Measurements from ENCODE around the gene SULT1A1. TPM values are rescaled to one million over a fixed set of nuclear protein-coding genes. Genes with fewer than 3 reads are reported as not detected.

The SULT1A1 gene
- total and polyA plus RNA-seq, 2 of the 8 experiments (the other 6 are each of a cell fraction or from before 2014, with no cell fraction given), result 2.1 to 4.0 TPM

- TF ChIP-seq, protein P1, sequence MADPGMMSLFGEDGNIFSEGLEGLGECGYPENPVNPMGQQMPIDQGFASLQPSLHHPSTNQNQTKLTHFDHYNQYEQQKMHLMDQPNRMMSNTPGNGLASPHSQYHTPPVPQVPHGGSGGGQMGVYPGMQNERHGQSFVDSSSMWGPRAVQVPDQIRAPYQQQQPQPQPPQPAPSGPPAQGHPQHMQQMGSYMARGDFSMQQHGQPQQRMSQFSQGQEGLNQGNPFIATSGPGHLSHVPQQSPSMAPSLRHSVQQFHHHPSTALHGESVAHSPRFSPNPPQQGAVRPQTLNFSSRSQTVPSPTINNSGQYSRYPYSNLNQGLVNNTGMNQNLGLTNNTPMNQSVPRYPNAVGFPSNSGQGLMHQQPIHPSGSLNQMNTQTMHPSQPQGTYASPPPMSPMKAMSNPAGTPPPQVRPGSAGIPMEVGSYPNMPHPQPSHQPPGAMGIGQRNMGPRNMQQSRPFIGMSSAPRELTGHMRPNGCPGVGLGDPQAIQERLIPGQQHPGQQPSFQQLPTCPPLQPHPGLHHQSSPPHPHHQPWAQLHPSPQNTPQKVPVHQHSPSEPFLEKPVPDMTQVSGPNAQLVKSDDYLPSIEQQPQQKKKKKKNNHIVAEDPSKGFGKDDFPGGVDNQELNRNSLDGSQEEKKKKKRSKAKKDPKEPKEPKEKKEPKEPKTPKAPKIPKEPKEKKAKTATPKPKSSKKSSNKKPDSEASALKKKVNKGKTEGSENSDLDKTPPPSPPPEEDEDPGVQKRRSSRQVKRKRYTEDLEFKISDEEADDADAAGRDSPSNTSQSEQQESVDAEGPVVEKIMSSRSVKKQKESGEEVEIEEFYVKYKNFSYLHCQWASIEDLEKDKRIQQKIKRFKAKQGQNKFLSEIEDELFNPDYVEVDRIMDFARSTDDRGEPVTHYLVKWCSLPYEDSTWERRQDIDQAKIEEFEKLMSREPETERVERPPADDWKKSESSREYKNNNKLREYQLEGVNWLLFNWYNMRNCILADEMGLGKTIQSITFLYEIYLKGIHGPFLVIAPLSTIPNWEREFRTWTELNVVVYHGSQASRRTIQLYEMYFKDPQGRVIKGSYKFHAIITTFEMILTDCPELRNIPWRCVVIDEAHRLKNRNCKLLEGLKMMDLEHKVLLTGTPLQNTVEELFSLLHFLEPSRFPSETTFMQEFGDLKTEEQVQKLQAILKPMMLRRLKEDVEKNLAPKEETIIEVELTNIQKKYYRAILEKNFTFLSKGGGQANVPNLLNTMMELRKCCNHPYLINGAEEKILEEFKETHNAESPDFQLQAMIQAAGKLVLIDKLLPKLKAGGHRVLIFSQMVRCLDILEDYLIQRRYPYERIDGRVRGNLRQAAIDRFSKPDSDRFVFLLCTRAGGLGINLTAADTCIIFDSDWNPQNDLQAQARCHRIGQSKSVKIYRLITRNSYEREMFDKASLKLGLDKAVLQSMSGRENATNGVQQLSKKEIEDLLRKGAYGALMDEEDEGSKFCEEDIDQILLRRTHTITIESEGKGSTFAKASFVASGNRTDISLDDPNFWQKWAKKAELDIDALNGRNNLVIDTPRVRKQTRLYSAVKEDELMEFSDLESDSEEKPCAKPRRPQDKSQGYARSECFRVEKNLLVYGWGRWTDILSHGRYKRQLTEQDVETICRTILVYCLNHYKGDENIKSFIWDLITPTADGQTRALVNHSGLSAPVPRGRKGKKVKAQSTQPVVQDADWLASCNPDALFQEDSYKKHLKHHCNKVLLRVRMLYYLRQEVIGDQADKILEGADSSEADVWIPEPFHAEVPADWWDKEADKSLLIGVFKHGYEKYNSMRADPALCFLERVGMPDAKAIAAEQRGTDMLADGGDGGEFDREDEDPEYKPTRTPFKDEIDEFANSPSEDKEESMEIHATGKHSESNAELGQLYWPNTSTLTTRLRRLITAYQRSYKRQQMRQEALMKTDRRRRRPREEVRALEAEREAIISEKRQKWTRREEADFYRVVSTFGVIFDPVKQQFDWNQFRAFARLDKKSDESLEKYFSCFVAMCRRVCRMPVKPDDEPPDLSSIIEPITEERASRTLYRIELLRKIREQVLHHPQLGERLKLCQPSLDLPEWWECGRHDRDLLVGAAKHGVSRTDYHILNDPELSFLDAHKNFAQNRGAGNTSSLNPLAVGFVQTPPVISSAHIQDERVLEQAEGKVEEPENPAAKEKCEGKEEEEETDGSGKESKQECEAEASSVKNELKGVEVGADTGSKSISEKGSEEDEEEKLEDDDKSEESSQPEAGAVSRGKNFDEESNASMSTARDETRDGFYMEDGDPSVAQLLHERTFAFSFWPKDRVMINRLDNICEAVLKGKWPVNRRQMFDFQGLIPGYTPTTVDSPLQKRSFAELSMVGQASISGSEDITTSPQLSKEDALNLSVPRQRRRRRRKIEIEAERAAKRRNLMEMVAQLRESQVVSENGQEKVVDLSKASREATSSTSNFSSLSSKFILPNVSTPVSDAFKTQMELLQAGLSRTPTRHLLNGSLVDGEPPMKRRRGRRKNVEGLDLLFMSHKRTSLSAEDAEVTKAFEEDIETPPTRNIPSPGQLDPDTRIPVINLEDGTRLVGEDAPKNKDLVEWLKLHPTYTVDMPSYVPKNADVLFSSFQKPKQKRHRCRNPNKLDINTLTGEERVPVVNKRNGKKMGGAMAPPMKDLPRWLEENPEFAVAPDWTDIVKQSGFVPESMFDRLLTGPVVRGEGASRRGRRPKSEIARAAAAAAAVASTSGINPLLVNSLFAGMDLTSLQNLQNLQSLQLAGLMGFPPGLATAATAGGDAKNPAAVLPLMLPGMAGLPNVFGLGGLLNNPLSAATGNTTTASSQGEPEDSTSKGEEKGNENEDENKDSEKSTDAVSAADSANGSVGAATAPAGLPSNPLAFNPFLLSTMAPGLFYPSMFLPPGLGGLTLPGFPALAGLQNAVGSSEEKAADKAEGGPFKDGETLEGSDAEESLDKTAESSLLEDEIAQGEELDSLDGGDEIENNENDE (IDR thresholded peaks at IDR 0.05; ENCODE audit: insufficient replicate concordance, low read length), result no peak
- TF ChIP-seq GABPA (IDR thresholded peaks at IDR 0.05; ENCODE audit: borderline replicate concordance, insufficient read depth, low read length) (no peak), SAP30 (IDR thresholded peaks at IDR 0.05; ENCODE audit: insufficient read depth, insufficient replicate concordance, low read length) (no peak), CTBP2 (IDR thresholded peaks at IDR 0.05; ENCODE audit: borderline replicate concordance, insufficient read depth, insufficient read length, low read length) (no peak), HDAC6 (IDR thresholded peaks at IDR 0.05; ENCODE audit: low read depth, low read length) (no peak), KDM4A (IDR thresholded peaks at IDR 0.05; ENCODE audit: low read depth, low read length, severe bottlenecking) (no peak), SRF (IDR thresholded peaks at IDR 0.05; ENCODE audit: low read depth, low read length) (no peak), JUND (IDR thresholded peaks at IDR 0.05; ENCODE audit: low read length) (no peak)
- TF ChIP-seq, protein P2, sequence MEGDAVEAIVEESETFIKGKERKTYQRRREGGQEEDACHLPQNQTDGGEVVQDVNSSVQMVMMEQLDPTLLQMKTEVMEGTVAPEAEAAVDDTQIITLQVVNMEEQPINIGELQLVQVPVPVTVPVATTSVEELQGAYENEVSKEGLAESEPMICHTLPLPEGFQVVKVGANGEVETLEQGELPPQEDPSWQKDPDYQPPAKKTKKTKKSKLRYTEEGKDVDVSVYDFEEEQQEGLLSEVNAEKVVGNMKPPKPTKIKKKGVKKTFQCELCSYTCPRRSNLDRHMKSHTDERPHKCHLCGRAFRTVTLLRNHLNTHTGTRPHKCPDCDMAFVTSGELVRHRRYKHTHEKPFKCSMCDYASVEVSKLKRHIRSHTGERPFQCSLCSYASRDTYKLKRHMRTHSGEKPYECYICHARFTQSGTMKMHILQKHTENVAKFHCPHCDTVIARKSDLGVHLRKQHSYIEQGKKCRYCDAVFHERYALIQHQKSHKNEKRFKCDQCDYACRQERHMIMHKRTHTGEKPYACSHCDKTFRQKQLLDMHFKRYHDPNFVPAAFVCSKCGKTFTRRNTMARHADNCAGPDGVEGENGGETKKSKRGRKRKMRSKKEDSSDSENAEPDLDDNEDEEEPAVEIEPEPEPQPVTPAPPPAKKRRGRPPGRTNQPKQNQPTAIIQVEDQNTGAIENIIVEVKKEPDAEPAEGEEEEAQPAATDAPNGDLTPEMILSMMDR (IDR thresholded peaks at IDR 0.05; ENCODE audit: control extremely low read depth in 1 of 3, insufficient read depth in 1 of 3, low read depth in 1 of 3, low read length in 3 of 3), result no peak
These were observed 23.4 kb downstream of the SULT1A1 start (continued) for GRCh38 chr16:28586466-28586865.

Data from H1 (cell line).